OCI-LY7 (cell line): Measurements from ENCODE around the gene DAZAP1. TPM values are rescaled to one million over a fixed set of nuclear protein-coding genes. Genes with fewer than 3 reads are reported as not detected.

Experiments
- BruUV-seq: library from RNA; stranded (reverse); fragments of 400-500 nt; replicated peaks from 2 replicates; lab custom pipeline; 2021; lab: Mats Ljungman, UMichigan
- CTCF ChIA-PET: fragments of 300-600 bp; sonication (Branson Sonifier 250); formaldehyde crosslinking; loops from one replicate; lab custom pipeline; 2022; ENCODE audit warnings: antibody characterized with exemption; ENCODE audit not compliant: unreplicated experiment; lab: Charles Lee
- POLR2A ChIA-PET: fragments of 300-600 bp; sonication (Branson Sonifier 250); formaldehyde crosslinking; loops from one replicate; lab custom pipeline; 2022; ENCODE audit warnings: antibody characterized with exemption; lab: Charles Lee
- DNase-seq: peaks from one replicate; pipeline ENCODE4 v3.0.0-alpha.2; 2015; ENCODE audit warnings: low spot score
- H2AFZ ChIP-seq: fragments of 200-600 bp; sonication (generic), shearing (Covaris generic); 2 replicates; pipeline ENCODE4 v1.6.1; 2014; ENCODE audit warnings: mild to moderate bottlenecking, antibody characterized with exemption, low read length, moderate library complexity
- H3K27ac ChIP-seq: fragments of 200-600 bp; sonication (generic); 2 replicates; pipeline ENCODE4 v1.5.1; 2014; ENCODE audit warnings: mixed run types, low read depth, mild to moderate bottlenecking, moderate library complexity, low read length, inconsistent platforms; ENCODE audit not compliant: poor library complexity, severe bottlenecking
- H3K36me3 ChIP-seq: fragments of 200-600 bp; sonication (generic); 2 replicates; pipeline ENCODE4 v1.6.1; 2014; ENCODE audit warnings: mild to moderate bottlenecking, antibody characterized with exemption, low read length, moderate library complexity, mixed read lengths; ENCODE audit not compliant: insufficient read depth
- H3K4me1 ChIP-seq: fragments of 200-600 bp; sonication (generic); 2 replicates; pipeline ENCODE4 v1.5.1; 2014; ENCODE audit warnings: mild to moderate bottlenecking, low read length; ENCODE audit not compliant: insufficient read depth, poor library complexity, severe bottlenecking
- H3K4me2 ChIP-seq: fragments of 200-600 bp; sonication (generic); 2 replicates; pipeline ENCODE4 v1.6.1; 2014; ENCODE audit warnings: mild to moderate bottlenecking, low read length
- H3K4me3 ChIP-seq: fragments of 200-600 bp; sonication (generic); 2 replicates; pipeline ENCODE4 v1.5.1; 2014; ENCODE audit warnings: mild to moderate bottlenecking, low read depth, low read length; ENCODE audit not compliant: poor library complexity, severe bottlenecking
- H3K79me2 ChIP-seq: fragments of 200-600 bp; sonication (generic); 2 replicates; pipeline ENCODE4 v1.6.1; 2016; ENCODE audit warnings: low read depth, mild to moderate bottlenecking, low read length, moderate library complexity, mixed read lengths; ENCODE audit not compliant: insufficient read depth
- H3K9me2 ChIP-seq: fragments of 200-600 bp; sonication (generic); 2 replicates; pipeline ENCODE4 v1.6.1; 2016; ENCODE audit warnings: mild to moderate bottlenecking, low read length, mixed read lengths; ENCODE audit not compliant: insufficient read depth
- H3K9me3 ChIP-seq: fragments of 200-600 bp; sonication (generic); 2 replicates; pipeline ENCODE4 v1.6.1; 2014; ENCODE audit warnings: mild to moderate bottlenecking, mixed run types, low read length, mixed read lengths
- H4K20me1 ChIP-seq: fragments of 200-600 bp; sonication (generic); 2 replicates; pipeline ENCODE4 v1.6.1; 2014; ENCODE audit warnings: mild to moderate bottlenecking, antibody characterized with exemption, low read length, moderate library complexity, mixed read lengths; ENCODE audit not compliant: insufficient read depth
- CTCF ChIP-seq: fragments of 200-600 bp; sonication (generic); conservative IDR thresholded peaks from 2 replicates; pipeline ENCODE4 v1.5.1; 2014; ENCODE audit warnings: mild to moderate bottlenecking, antibody characterized with exemption, low read length, moderate library complexity, mixed read lengths
- EZH2phosphoT487 ChIP-seq: fragments of 200-600 bp; sonication (generic); IDR thresholded peaks from 2 replicates; pipeline ENCODE4 v1.6.1; 2018; ENCODE audit warnings: low read depth, borderline replicate concordance, mild to moderate bottlenecking, mixed run types, antibody characterized with exemption, low read length, moderate library complexity, mixed read lengths
- intact Hi-C: fragments of 100-400 bp; cut with micrococcal nuclease; formaldehyde crosslinking; loops from one replicate; pipeline ENCODE4 v1.10.0; 2022; ENCODE audit not compliant: unreplicated experiment
- total RNA-seq, 2 experiments: library from RNA; depleted of rRNA in 1 of 2; stranded (reverse); fragments of >200 nt in 1 of 2; shearing (Covaris generic) in 1 of 2; gene quantifications; 2 replicates each; pipeline ENCODE4 v1.2.3, GENCODE V29; 2014 to 2022

The DAZAP1 gene
- total RNA-seq, 2 experiments from 2014 or later = 170 to 373 TPM

- no peaks in the 10 kb centered on the region for H3K36me3 ChIP-seq
- no peaks in the 10 kb centered on the region for H3K9me2 ChIP-seq
- H3K9me3 ChIP-seq = no peaks in the 10 kb centered on the region
- no peak overlapping the region for H3K4me2 ChIP-seq
- ChIA-PET CTCF (no interaction called here), POLR2A (no interaction called here)
- DNase-seq = no peak
- intact Hi-C loops = no loop called here
- H3K4me1 ChIP-seq = peaks cover 14% of the 10 kb centered on the region
- no TSS peak for BruUV-seq
- peaks cover 7% of the 10 kb centered on the region; the same call in 1 of the 2 replicates for H4K20me1 ChIP-seq
- no peak overlapping the region for H2AFZ ChIP-seq
- H3K4me3 ChIP-seq = no peak overlapping the region
- no peak overlapping the region for H3K27ac ChIP-seq
- no peak for TF ChIP-seq CTCF
- no peak for TF ChIP-seq EZH2phosphoT487
- no peaks in the 10 kb centered on the region for H3K79me2 ChIP-seq
Measured at GRCh38 chr19:1466461-1467214, 59.3 kb downstream of the DAZAP1 start.

GRCh38 chr19:1467215-1467489 lies 59.8 kb downstream of the DAZAP1 start:
- POLR2A ChIA-PET = no interaction called here
- intact Hi-C loops = no loop called here
- peaks cover 16% of the 10 kb centered on the region for H3K4me1 ChIP-seq

More at GRCh38 chr19:1467215-1467489, 59.8 kb downstream of the DAZAP1 start:
- Histone ChIP-seq H3K4me2 (no peak overlapping the region), H3K36me3 (no peaks in the 10 kb centered on the region), H3K27ac (no peak overlapping the region), H3K9me2 (no peaks in the 10 kb centered on the region), H3K9me3 (no peaks in the 10 kb centered on the region), H2AFZ (no peak overlapping the region), H4K20me1 (peaks cover 7% of the 10 kb centered on the region; the same call in 1 of the 2 replicates), H3K4me3 (no peak overlapping the region), H3K79me2 (no peaks in the 10 kb centered on the region)
- BruUV-seq = no TSS peak
- DNase-seq = no peak
- TF ChIP-seq CTCF = no peak
- no peak for TF ChIP-seq EZH2phosphoT487
- CTCF ChIA-PET = no interaction called here
